K562 (cell line): ENCODE data around the gene ATRIP. TPM values are rescaled to one million over a fixed set of nuclear protein-coding genes. Genes with fewer than 3 reads are reported as not detected.

Source experiments
- ATAC-seq: fragments of 200-7000 bp; cut with Tn5 transposase; 3 replicates; pipeline ENCODE4 v1.9.1; 2020; ENCODE audit warnings: moderate library complexity
- BruUV-seq: library from RNA; stranded (reverse); fragments of 400-500 nt; replicated peaks from 2 replicates; lab custom pipeline; 2021; lab: Mats Ljungman, UMichigan
- CTCF ChIA-PET: fragments of 300-600 bp; formaldehyde crosslinking; extraction: SDS; loops from one replicate; lab custom pipeline; 2021; ENCODE audit warnings: low intra/inter-chr PET ratio; lab: Yijun Ruan, JAX
- POLR2A ChIA-PET: fragments of 300-600, 350-650 bp; sonication (Branson Sonifier 250); formaldehyde crosslinking; extraction: SDS; loops from one replicate; lab custom pipeline; 2021; ENCODE audit warnings: antibody characterized with exemption, inconsistent platforms; lab: Yijun Ruan, JAX
- DNase-seq, 4 experiments: peaks; one replicate each; pipeline versions ENCODE4 v3.0.0 to v3.0.0-alpha.2; 2011 to 2018; ENCODE audit warnings: low spot score in 3 of 4, mixed read lengths in 3 of 4; ENCODE audit errors: extremely low read depth in 1 of 4
- FAIRE-seq: peaks from 2 replicates; lab custom pipeline; 2011; peaks lifted over from hg19 to GRCh38; lab: Jason Lieb, UNC
- H2AFZ ChIP-seq: 2 replicates; pipeline ENCODE4 v1.6.0; 2011; ENCODE audit warnings: low read depth, low read length, control low read depth, inconsistent platforms
- H3K27ac ChIP-seq: fragments of 200-600 bp; 3 replicates; pipeline ENCODE4 v1.8.0; 2011; ENCODE audit warnings: low read depth, mild to moderate bottlenecking, control low read depth, inconsistent platforms, low read length, moderate library complexity, mixed read lengths; ENCODE audit errors: extremely low read depth
- H3K27me3 ChIP-seq, 2 experiments: fragments of 300-600 bp in 1 of 2; 2 replicates in 1 of 2; 3 replicates in 1 of 2; pipeline versions ENCODE4 v1.6.0 to v1.8.0; 2011; ENCODE audit warnings: inconsistent platforms in 2 of 2, low read length in 2 of 2, mild to moderate bottlenecking in 1 of 2, mixed read lengths in 1 of 2, moderate library complexity in 1 of 2; ENCODE audit not compliant: control insufficient read depth in 2 of 2, insufficient read depth in 2 of 2
- H3K36me3 ChIP-seq: fragments of 300-600 bp; 3 replicates; pipeline ENCODE4 v1.8.0; 2011; ENCODE audit warnings: mild to moderate bottlenecking, low read length, inconsistent platforms; ENCODE audit not compliant: control insufficient read depth, insufficient read depth
- H3K4me1 ChIP-seq, 2 experiments: fragments of 200-600 bp in 1 of 2; replicated peaks in 1 of 2; 2 replicates in 1 of 2; 3 replicates in 1 of 2; pipeline versions ENCODE4 v1.5.1 to v1.8.0; 2011; ENCODE audit warnings: inconsistent platforms in 2 of 2, low read length in 2 of 2, mild to moderate bottlenecking in 1 of 2, mixed read lengths in 1 of 2, moderate library complexity in 1 of 2; ENCODE audit not compliant: control insufficient read depth in 2 of 2, insufficient read depth in 2 of 2
- H3K4me2 ChIP-seq: 2 replicates; pipeline ENCODE4 v1.6.1; 2011; ENCODE audit warnings: low read length, control low read depth, inconsistent platforms, mixed read lengths; ENCODE audit not compliant: insufficient read depth
- H3K4me3 ChIP-seq: fragments of 200-600 bp; sonication (generic), shearing (Covaris generic); 2 replicates; pipeline ENCODE4 v1.5.1; 2016; ENCODE audit warnings: control low read depth, inconsistent platforms
- H3K79me2 ChIP-seq: fragments of 200-600 bp; 3 replicates; pipeline ENCODE4 v1.8.0; 2011; ENCODE audit warnings: low read length, inconsistent platforms; ENCODE audit not compliant: control insufficient read depth, insufficient read depth
- H3K9ac ChIP-seq, 2 experiments: 2 replicates each; pipeline versions ENCODE4 v1.6.0 to v1.6.1; 2011; ENCODE audit warnings: low read depth in 2 of 2, low read length in 2 of 2, control low read depth in 1 of 2, inconsistent platforms in 1 of 2, mild to moderate bottlenecking in 1 of 2, mixed read lengths in 1 of 2; ENCODE audit not compliant: insufficient read depth in 1 of 2
- H3K9me1 ChIP-seq: one replicate; pipeline ENCODE4 v1.6.0; 2011; ENCODE audit warnings: inconsistent platforms, mild to moderate bottlenecking, low read length, moderate library complexity; ENCODE audit not compliant: control insufficient read depth, insufficient read depth
- H3K9me3 ChIP-seq: replicated peaks from 2 replicates; pipeline ENCODE4 v1.5.1; 2011; ENCODE audit warnings: low read depth, low read length, inconsistent platforms; ENCODE audit not compliant: control insufficient read depth, insufficient read depth
- H4K20me1 ChIP-seq: replicated peaks from 2 replicates; pipeline ENCODE4 v1.6.1; 2011; ENCODE audit warnings: low read length, inconsistent platforms, mixed read lengths; ENCODE audit not compliant: control insufficient read depth, insufficient read depth
- ATF7 ChIP-seq: fragments of 450-650 bp; IDR thresholded peaks from 2 replicates; pipeline ENCODE4 v1.7.1; 2014; ENCODE audit warnings: mild to moderate bottlenecking, moderate library complexity
- CHD1 ChIP-seq: fragments of 200-600 bp; sonication (generic); IDR thresholded peaks from one replicate; pipeline ENCODE4 v1.6.1; 2012; ENCODE audit warnings: mild to moderate bottlenecking, moderate library complexity, low read length, inconsistent platforms
- ELK3 ChIP-seq: fragments of 450-650 bp; formaldehyde crosslinking; IDR thresholded peaks from 2 replicates; pipeline ENCODE4 v1.4.0; 2020; ENCODE audit warnings: mild to moderate bottlenecking
- KHSRP ChIP-seq: fragments of 450-650 bp; IDR thresholded peaks from 2 replicates; pipeline ENCODE4 v1.6.1; 2017
- MAFG ChIP-seq: fragments of 450-650 bp; conservative IDR thresholded peaks from 2 replicates; pipeline ENCODE4 v1.6.1; 2016; ENCODE audit warnings: missing genetic modification characterization, missing compliant biosample characterization
- MYNN ChIP-seq, 2 experiments: sonication (generic); formaldehyde crosslinking in 1 of 2; IDR thresholded peaks; 2 replicates each; pipeline versions ENCODE4 v1.5.0 to v1.6.1; 2016 to 2020; ENCODE audit warnings: antibody characterized with exemption in 1 of 2, missing genetic modification reagents in 1 of 2
- NELFE ChIP-seq: IDR thresholded peaks from 2 replicates; pipeline ENCODE4 v1.6.1; 2011; ENCODE audit warnings: mild to moderate bottlenecking; ENCODE audit not compliant: insufficient read depth, insufficient read length
- PRDM10 ChIP-seq: fragments of 450-650 bp; IDR thresholded peaks from 2 replicates; pipeline ENCODE4 v1.6.1; 2018; ENCODE audit not compliant: partially characterized antibody
- RBFOX2 ChIP-seq: fragments of 200-400 bp; formaldehyde crosslinking; IDR thresholded peaks from 2 replicates; pipeline ENCODE4 v1.6.1; 2017; ENCODE audit warnings: low read depth, mild to moderate bottlenecking, low read length, moderate library complexity
- SIN3A ChIP-seq, 2 experiments: fragments of 150-350 bp in 1 of 2; IDR thresholded peaks; 2 replicates each; pipeline ENCODE4 v1.6.1; 2011 to 2016; ENCODE audit warnings: borderline replicate concordance in 2 of 2, low read depth in 2 of 2, low read length in 2 of 2, mild to moderate bottlenecking in 2 of 2, moderate library complexity in 2 of 2; ENCODE audit not compliant: control insufficient read depth in 1 of 2
- SIRT6 ChIP-seq: IDR thresholded peaks from one replicate; pipeline ENCODE4 v1.6.1; 2012; ENCODE audit warnings: low read depth, mild to moderate bottlenecking, control low read depth, inconsistent platforms, low read length, moderate library complexity
- SMARCC2 ChIP-seq: fragments of 450-650 bp; IDR thresholded peaks from 2 replicates; pipeline ENCODE4 v1.6.1; 2017; ENCODE audit warnings: antibody characterized with exemption, moderate library complexity, mild to moderate bottlenecking, low read depth
- SNAPC5 ChIP-seq: fragments of 250-450 bp; sonication (Bioruptor Pico); IDR thresholded peaks from 2 replicates; pipeline ENCODE4 v1.8.0; 2021; ENCODE audit warnings: moderate library complexity, mild to moderate bottlenecking, inconsistent platforms
- USF1 ChIP-seq: sonication (generic); formaldehyde crosslinking; IDR thresholded peaks from 2 replicates; pipeline ENCODE4 v1.9.0; 2022; ENCODE audit warnings: mild to moderate bottlenecking, missing genetic modification reagents
- ZC3H4 ChIP-seq: sonication (generic); formaldehyde crosslinking; IDR thresholded peaks from 2 replicates; pipeline ENCODE4 v1.9.0; 2021; ENCODE audit warnings: missing genetic modification reagents, borderline replicate concordance
- ZNF224 ChIP-seq: sonication (generic); formaldehyde crosslinking; IDR thresholded peaks from 2 replicates; pipeline ENCODE4 v1.8.0; 2022; ENCODE audit warnings: mild to moderate bottlenecking, missing genetic modification reagents
- ZNF324 ChIP-seq: fragments of 250-450 bp; sonication (Bioruptor Pico); IDR thresholded peaks from 2 replicates; pipeline ENCODE4 v1.4.0; 2020; ENCODE audit warnings: mild to moderate bottlenecking
- WGBS: fragments of 100-300 bp; shearing (Covaris generic); methylation state at CpG from one replicate; pipeline ENCODE4 v1.1.6; 2016; ENCODE audit warnings: low coverage, mixed read lengths; ENCODE audit not compliant: insufficient coverage; ENCODE audit errors: missing lambda C conversion rate; 5-methylcytosine and 5-hydroxymethylcytosine counted together
- in situ Hi-C: fragments of 300-500 bp; cut with MboI; formaldehyde crosslinking; loops from 4 replicates; pipeline ENCODE4 v1.15.0; 2018; ENCODE audit warnings: inconsistent platforms, mixed read lengths
- intact Hi-C: fragments of 100-400 bp; cut with micrococcal nuclease; formaldehyde crosslinking; loops from 2 replicates; pipeline ENCODE4 v1.14.2; 2022
- polyA plus RNA-seq, 8 experiments: library from polyadenylated mRNA; depleted of rRNA in 4 of 8; stranded (reverse) in 5 of 8; unstranded in 3 of 8; fragments of >200 nt; fragmentation: Nextera tagmentation in 2 of 8; fragmentation: Illumina TruSeq in 1 of 8; extraction: Ambion mirVana in 2 of 8; extraction: Trizol in 1 of 8; gene quantifications; 2 replicates each; pipeline versions ENCODE4 v1.2.1 to v1.2.3, GENCODE V29; 2011 to 2014; ENCODE audit warnings: inconsistent platforms in 1 of 8, missing spikeins in 1 of 8
- total RNA-seq, 7 experiments: library from RNA; depleted of rRNA in 6 of 7; stranded (reverse); fragments of >200 nt in 6 of 7; fragmentation: Illumina TruSeq in 2 of 7; extraction: Trizol in 2 of 7; gene quantifications; 2 replicates each; pipeline versions ENCODE4 v1.2.1 to v1.2.3, GENCODE V29; 2011 to 2021; ENCODE audit warnings: low replicate concordance in 1 of 7

The ATRIP gene
- total and polyA plus RNA-seq, 9 of the 15 experiments (the other 6 are each of a cell fraction or from before 2014, with no cell fraction given): 1.7 to 15.7 (median 10.5) TPM

GRCh38 chr3:48500656-48501055, 54.1 kb downstream of the ATRIP start:
- 71% methylated on average over 5 of the region's 5 CpGs for WGBS
- no peak overlapping the region for H3K9ac ChIP-seq
- H3K9me3 ChIP-seq: no peaks in the 10 kb centered on the region
- H3K36me3 ChIP-seq: no peaks in the 10 kb centered on the region
- H4K20me1 ChIP-seq: no peaks in the 10 kb centered on the region
- CTCF ChIA-PET: no interaction called here
- intact Hi-C loops: loop anchor here (10.0 kb wide), 1 partner anchor 96 kb away; no protein-coding TSS in a partner anchor
- POLR2A ChIA-PET: interaction anchor here (1.4 kb wide), 1 partner anchor 27 kb away, joined by 5 read pairs; no protein-coding TSS in a partner anchor
- in situ Hi-C loops: no loop called here
- no peaks in the 10 kb centered on the region for H3K79me2 ChIP-seq
- ATAC-seq: no peak
- no TSS peak for BruUV-seq
- H3K9me1 ChIP-seq: no peaks in the 10 kb centered on the region
- H3K4me2 ChIP-seq: no peak overlapping the region
- no peak overlapping the region for H2AFZ ChIP-seq
- no peak overlapping the region for H3K4me3 ChIP-seq
- H3K27me3 ChIP-seq: no peaks in the 10 kb centered on the region
- H3K27ac ChIP-seq: no peak overlapping the region
- H3K4me1 ChIP-seq: peaks cover 4 to 30% of the 10 kb centered on the region in 2 experiments; a peak in 4 of 5 replicates
- no peak for DNase-seq
- no peak for FAIRE-seq
- TF ChIP-seq NELFE (no peak), CHD1 (no peak), ZNF224 (CRISPR knock-in tag) (no peak), MYNN (IDR thresholded peaks at IDR 0.05) (no peak), MYNN (CRISPR knock-in tag; IDR thresholded peaks at IDR 0.05) (no peak), SIRT6 (no peak), PRDM10 (no peak), ZNF324 (CRISPR knock-in tag) (no peak), ATF7 (no peak), ZC3H4 (CRISPR knock-in tag) (no peak), USF1 (CRISPR knock-in tag) (no peak), KHSRP (no peak), ELK3 (CRISPR knock-in tag) (no peak), MAFG (tag) (no peak), SMARCC2 (no peak), SIN3A (IDR thresholded peaks at IDR 0.05; ENCODE audit: borderline replicate concordance in 2 of 2, control insufficient read depth in 1 of 2, low read depth in 2 of 2, low read length in 2 of 2) (no peak), RBFOX2 (no peak), SNAPC5 (CRISPR knock-in tag) (no peak)
